Superior temporal gyrus (tissue), 1 donor: ENCODE data around the gene ELAPOR1.
A peak's percentile ranks its signal among the peaks of the same experiment; 100 is the strongest.

Source experiments
- DNase-seq: peaks from one replicate; pipeline ENCODE4 v3.0.0-alpha.2; 2016; ENCODE audit errors: extremely low spot score

Gene ELAPOR1, protein sequence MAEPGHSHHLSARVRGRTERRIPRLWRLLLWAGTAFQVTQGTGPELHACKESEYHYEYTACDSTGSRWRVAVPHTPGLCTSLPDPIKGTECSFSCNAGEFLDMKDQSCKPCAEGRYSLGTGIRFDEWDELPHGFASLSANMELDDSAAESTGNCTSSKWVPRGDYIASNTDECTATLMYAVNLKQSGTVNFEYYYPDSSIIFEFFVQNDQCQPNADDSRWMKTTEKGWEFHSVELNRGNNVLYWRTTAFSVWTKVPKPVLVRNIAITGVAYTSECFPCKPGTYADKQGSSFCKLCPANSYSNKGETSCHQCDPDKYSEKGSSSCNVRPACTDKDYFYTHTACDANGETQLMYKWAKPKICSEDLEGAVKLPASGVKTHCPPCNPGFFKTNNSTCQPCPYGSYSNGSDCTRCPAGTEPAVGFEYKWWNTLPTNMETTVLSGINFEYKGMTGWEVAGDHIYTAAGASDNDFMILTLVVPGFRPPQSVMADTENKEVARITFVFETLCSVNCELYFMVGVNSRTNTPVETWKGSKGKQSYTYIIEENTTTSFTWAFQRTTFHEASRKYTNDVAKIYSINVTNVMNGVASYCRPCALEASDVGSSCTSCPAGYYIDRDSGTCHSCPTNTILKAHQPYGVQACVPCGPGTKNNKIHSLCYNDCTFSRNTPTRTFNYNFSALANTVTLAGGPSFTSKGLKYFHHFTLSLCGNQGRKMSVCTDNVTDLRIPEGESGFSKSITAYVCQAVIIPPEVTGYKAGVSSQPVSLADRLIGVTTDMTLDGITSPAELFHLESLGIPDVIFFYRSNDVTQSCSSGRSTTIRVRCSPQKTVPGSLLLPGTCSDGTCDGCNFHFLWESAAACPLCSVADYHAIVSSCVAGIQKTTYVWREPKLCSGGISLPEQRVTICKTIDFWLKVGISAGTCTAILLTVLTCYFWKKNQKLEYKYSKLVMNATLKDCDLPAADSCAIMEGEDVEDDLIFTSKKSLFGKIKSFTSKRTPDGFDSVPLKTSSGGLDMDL

GRCh38 chr1:109113590-109114341, at the start of gene ELAPOR1:
Gene ELAPOR1 (plus strand): TSS chr1:109114115. CDS start chr1:109114184, 69 bp downstream.
- DNase-seq, result peak; percentile 47

- DNase-seq, result no peak
These were observed 48.8 kb upstream of the ELAPOR1 start for GRCh38 chr1:109065137-109065536.

DNA sequence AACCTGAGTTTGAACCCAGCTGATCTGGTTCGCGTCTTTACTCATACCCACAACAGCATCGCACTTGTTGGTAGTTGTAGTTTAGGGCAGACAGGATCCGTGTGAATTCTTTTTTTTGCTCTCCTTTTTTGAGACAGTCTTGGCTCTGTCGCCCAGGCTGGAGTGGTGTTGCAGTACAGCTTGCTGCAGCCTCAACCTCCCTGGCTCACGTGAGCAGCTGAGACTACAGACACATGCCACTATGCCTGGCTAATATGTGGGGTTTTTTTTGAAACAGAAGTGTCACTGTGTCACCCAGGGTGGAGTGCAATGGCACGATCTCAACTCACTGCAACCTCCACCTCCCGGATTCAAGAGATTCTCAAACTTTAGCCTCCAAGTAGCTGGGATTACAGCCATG, 46.0 kb upstream of the ELAPOR1 start:
- no peak for DNase-seq

GRCh38 chr1:109069294-109069693, 44.6 kb upstream of the ELAPOR1 start:
- no peak for DNase-seq

DNA sequence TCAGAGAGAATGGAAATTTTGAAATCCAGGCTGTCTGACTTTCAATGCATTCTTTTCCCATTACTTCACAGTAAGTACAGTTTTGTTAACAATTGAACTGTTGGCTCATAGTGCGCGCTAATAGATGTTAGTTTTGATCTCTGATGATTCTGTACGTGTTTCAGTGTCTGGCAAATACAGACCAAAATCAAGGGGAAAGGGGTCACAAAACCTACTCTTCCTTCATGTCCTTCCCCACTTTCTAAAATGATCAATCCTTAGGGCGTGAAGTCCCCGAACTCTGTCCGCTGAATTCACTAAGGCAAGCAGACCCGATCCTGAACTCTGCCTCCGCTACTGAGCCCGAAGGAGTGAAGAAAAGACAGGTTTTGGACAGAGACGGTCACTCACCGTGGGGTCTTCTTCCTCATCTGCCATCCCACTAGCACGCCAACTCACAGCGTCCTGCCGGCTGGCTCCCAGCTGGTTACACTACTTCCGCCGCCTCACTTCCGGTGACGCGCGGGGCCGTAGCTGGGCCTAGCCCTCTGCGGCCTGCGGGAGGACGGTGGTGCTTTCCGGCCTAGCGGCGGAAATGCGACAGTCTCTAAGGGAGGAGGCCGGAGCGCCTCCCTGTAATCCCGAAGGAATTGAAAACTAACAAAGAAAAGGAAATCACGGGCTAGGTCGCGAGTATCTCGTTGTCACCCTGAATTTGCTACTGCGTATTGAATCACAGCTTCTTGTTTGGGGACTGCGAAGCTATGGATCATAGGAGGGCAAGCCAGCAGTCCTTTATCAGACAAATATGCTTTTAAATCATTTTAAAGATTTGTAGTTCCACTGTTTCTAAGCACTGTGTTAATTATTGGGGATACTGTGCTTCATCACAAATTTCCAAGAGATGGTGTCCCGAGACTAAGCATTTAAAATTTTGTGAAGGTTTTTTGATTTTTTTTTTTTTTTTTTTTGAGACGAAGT, 38.1 kb upstream of the ELAPOR1 start, which contains the start of gene TAF13:
TSS of gene TAF13 (minus strand) at position 473 of the 960 bp plus-strand sequence. CDS start at position 417, 56 bp downstream.
- peak; percentile 97 for DNase-seq

GRCh38 chr1:109078317-109078716, 35.6 kb upstream of the ELAPOR1 start:
- DNase-seq, result no peak

DNA sequence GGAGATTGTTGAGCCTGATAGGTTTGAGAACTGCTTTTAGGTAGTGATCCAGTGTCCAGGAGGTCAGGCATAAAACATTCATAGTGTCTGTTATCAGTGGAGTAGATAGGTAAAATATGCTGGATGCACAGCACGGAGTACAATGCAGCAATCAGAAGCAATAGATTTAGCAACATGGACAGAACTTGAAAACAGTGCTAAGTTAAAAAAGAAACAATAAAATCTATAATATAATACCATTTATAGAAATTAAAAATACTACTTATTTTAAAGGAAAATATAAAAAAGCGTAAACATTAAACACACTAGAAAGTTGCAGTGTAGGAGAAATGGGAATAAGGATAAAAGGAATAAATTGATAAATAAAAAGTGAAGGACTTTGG, 34.7 kb upstream of the ELAPOR1 start:
- no peak for DNase-seq

DNA sequence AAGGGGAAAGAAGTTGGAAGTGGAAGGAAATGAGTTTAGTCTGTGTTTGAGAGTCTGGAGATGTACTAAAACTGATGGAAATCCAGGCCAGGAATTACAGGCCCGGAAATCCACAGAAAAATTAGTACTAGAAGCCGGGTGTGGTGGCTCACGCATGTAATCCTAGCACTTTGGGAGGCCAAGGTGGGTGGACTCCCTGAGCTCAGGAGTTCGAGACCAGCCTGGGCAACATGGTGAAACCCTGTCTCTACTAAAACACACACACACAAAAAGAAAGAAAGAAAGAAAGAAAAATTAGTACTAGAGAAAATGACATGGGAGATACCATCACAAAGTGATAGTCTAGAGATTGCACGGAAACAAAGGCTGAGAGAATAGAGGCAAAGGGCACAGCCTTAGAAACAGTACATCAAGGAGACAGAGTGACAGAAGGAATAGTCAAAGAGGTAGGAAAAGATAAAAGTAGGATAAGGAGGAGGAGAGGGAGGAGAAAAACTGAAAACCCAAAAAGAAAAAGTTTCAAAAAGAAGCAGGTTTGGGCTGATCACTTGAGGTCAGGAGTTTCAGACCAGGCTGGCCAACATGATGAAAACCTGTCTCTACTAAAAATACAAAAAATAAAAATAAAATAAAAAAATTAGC, 33.4 kb upstream of the ELAPOR1 start:
- no peak for DNase-seq

- no peak for DNase-seq
These were observed 30.4 kb upstream of the ELAPOR1 start for GRCh38 chr1:109083501-109083900.

DNA sequence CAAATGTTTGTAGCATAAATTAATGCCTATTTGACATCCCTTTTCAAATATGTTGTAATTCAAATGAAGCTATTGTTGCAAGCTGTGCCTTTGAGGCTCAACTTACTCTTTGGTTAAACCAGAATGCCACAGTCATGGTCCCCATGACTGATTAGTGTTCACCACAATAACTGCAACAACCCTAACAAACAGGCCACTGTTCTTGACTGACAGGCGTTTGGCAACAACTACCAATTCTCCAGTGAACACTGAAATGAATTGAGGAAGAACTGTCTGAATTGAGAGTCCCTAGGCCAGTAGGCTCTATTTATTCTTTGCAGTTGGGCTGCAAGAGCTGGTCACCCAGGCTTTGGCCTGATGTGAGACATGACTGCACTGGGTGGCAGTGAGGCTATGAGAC, 30.0 kb upstream of the ELAPOR1 start:
- DNase-seq, result peak; percentile 97

- no peak for DNase-seq
These were observed 29.1 kb upstream of the ELAPOR1 start for GRCh38 chr1:109084563-109085517.

DNA sequence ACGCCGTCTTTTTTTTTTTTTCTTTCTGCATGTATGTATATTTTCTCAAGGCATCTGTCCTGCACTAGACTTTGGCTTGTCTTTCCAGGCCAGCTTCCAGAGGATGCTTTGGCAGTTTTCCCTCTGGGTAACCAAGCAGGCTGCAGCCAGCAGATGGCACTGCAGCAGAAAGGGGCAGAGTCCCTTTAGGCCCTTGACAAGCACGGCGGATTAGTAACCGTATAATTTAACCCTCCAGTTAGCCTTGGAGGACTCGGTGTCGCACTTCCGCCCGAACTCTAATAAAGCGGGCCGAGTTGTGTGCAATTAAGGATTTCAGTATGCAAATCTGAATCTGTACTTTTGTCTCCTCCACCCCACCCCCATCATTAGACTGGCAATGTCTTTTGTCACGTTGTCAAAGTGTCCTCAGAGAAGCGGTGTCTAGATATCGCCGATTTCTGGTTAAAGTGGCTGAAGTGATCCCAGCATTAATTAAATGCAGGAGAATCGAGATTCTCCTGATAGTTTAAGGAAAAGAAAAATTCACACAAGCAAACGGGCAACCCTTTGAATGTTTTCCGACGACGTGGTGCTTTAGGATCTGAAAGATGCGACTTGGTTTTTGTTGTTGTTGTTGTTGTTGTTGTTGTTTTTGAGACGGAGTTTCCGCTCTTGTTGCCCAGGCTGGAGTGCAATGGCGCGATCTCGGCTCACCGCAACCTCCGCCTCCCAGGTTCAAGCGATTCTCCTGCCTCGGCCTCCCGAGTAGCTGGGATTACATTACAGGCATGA, 24.5 kb upstream of the ELAPOR1 start:
- DNase-seq, result peak; percentile 98

- DNase-seq, result peak; percentile 98
These were observed 23.5 kb upstream of the ELAPOR1 start, which contains the start of gene TMEM167B for GRCh38 chr1:109090196-109091077. Gene TMEM167B (plus strand): TSS chr1:109090764. CDS start chr1:109090873, 109 bp downstream.

DNA sequence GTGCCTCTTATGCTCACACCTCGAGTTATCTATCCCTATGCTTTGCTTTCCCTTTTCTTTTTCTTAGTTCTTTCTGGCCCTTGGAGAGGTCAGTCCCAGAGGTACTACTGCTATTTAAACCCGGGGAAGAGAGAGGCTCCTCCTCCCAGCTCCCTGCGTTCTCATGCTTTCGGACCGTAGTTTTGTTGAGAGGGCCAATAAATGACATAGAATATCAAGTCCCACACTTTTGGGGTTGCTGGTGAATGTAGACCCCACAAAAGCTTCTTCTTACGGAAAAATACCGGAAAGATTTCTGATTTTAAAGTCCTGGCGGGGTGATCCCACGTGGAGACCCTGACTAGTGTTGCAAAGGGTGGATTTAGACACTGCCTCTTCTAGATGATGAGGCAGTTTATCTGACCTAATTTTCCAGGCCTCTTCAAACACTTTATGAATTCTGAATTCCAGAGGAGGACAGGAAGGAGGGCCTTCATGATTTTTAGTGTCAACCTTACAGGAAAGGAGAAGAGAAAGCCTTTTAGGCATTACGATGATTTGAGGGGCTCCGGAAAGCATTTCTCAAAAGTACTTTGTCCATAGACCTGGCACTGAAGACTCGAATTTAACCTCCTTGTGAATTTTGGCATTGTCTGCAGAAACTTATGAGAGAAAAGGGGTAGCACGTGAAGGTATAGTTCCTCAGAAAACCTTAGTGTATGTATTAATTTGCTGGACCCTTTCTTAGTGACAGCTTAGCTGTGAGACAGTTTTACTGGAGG, 22.7 kb upstream of the ELAPOR1 start:
- DNase-seq, result no peak

GRCh38 chr1:109091839-109092193, 22.1 kb upstream of the ELAPOR1 start:
- DNase-seq, result no peak

- no peak for DNase-seq
These were observed 19.5 kb upstream of the ELAPOR1 start for GRCh38 chr1:109094377-109094803.
